IMR-90 (cell line): ENCODE results near the gene TPO.

Experiments
- BHLHE40 ChIP-seq: fragments of 150-350 bp; IDR thresholded peaks from 2 replicates; pipeline ENCODE4 v1.6.1; 2016; ENCODE audit warnings: mild to moderate bottlenecking, low read depth, low read length
- CEBPB ChIP-seq: IDR thresholded peaks from 2 replicates; pipeline ENCODE4 v1.6.1; 2012; ENCODE audit warnings: low read depth, low read length, improper control_type of control experiment
- ELK1 ChIP-seq: fragments of 150-350 bp; IDR thresholded peaks from 2 replicates; pipeline ENCODE4 v1.6.1; 2016; ENCODE audit warnings: low read depth, mild to moderate bottlenecking, low read length, moderate library complexity, borderline replicate concordance
- POLR2A ChIP-seq: IDR thresholded peaks from 2 replicates; pipeline ENCODE4 v1.6.1; 2012; ENCODE audit warnings: mild to moderate bottlenecking, low read depth, low read length

GRCh38 chr2:1438972-1439371, 25.7 kb downstream of the TPO start:
- TF ChIP-seq BHLHE40 (no peak), POLR2A (no peak), CEBPB (no peak), ELK1 (no peak)
